Measurements from ENCODE around the gene SBF2.
A peak's percentile ranks its signal among the peaks of the same experiment; 100 is the strongest.

DNA sequence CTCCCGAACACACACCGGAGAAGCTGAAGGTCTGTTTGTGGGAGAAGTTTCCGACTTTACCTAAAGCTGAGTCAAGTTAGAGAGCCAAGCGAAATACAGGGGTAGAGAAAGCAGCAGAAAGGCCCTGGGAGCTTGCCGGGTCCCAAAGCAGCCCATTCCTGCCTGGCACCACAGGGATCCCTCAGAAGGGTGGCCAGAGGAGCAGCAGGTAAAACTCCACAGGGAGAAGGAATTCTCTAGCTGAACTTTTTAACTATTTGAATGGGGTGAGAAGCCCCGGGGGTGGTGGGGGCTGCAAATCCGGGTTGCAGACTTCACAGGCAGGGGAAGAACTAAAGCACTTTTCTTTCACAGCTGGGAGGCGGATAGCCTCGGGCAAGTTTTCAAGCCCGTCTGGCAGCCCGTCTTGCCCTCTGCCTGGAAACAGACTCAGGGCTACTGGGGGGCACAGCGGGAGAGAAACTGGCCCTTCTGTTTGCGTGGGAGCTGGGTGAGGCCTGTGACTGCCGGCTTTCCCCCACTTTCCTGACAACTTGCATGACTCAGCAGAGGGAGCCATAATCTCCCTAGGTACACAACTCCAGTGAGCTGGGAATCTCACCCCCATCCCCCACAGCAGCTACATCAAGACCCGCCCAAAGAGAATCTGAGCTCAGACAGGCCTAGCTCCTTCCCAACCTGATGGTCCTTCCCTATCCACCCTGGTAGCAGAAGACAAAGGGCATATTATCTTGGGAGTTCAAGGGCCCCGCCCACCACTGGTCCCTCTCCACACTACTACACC, 311.0 kb downstream of the SBF2 start:
- TF ChIP-seq HIVEP1 (CRISPR knock-in tag; IDR thresholded peaks at IDR 0.05), result no peak
- TF ChIP-seq, protein P1, sequence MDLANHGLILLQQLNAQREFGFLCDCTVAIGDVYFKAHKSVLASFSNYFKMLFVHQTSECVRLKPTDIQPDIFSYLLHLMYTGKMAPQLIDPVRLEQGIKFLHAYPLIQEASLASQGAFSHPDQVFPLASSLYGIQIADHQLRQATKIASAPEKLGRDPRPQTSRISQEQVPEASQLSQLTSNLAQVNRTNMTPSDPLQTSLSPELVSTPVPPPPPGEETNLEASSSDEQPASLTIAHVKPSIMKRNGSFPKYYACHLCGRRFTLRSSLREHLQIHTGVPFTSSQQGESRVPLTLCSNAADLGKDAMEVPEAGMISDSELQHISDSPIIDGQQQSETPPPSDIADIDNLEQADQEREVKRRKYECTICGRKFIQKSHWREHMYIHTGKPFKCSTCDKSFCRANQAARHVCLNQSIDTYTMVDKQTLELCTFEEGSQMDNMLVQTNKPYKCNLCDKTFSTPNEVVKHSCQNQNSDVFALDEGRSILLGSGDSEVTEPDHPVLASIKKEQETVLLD (IDR thresholded peaks at IDR 0.05), result no peak
- TF ChIP-seq, protein P2, sequence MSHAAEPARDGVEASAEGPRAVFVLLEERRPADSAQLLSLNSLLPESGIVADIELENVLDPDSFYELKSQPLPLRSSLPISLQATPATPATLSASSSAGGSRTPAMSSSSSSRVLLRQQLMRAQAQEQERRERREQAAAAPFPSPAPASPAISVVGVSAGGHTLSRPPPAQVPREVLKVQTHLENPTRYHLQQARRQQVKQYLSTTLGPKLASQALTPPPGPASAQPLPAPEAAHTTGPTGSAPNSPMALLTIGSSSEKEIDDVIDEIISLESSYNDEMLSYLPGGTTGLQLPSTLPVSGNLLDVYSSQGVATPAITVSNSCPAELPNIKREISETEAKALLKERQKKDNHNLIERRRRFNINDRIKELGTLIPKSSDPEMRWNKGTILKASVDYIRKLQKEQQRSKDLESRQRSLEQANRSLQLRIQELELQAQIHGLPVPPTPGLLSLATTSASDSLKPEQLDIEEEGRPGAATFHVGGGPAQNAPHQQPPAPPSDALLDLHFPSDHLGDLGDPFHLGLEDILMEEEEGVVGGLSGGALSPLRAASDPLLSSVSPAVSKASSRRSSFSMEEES (CRISPR knock-in tag; IDR thresholded peaks at IDR 0.05), result no peak
- no peak for TF ChIP-seq KAT7 (CRISPR knock-in tag; IDR thresholded peaks at IDR 0.05; ENCODE audit: borderline replicate concordance)
- TF ChIP-seq BRCA1 (IDR thresholded peaks at IDR 0.05), result no peak
- no peak for TF ChIP-seq BRCA1 (CRISPR knock-in tag; IDR thresholded peaks at IDR 0.05)
- no peak for TF ChIP-seq RFX5 (IDR thresholded peaks at IDR 0.05; ENCODE audit: low read depth, low read length)
- TF ChIP-seq, protein P3, sequence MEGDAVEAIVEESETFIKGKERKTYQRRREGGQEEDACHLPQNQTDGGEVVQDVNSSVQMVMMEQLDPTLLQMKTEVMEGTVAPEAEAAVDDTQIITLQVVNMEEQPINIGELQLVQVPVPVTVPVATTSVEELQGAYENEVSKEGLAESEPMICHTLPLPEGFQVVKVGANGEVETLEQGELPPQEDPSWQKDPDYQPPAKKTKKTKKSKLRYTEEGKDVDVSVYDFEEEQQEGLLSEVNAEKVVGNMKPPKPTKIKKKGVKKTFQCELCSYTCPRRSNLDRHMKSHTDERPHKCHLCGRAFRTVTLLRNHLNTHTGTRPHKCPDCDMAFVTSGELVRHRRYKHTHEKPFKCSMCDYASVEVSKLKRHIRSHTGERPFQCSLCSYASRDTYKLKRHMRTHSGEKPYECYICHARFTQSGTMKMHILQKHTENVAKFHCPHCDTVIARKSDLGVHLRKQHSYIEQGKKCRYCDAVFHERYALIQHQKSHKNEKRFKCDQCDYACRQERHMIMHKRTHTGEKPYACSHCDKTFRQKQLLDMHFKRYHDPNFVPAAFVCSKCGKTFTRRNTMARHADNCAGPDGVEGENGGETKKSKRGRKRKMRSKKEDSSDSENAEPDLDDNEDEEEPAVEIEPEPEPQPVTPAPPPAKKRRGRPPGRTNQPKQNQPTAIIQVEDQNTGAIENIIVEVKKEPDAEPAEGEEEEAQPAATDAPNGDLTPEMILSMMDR (IDR thresholded peaks at IDR 0.05 in 2 of 3, conservative IDR thresholded peaks at IDR 0.05 in 1 of 3; ENCODE audit: insufficient read depth in 2 of 3, low read depth in 1 of 3, low read length in 3 of 3), result no peak
- TF ChIP-seq JUND (IDR thresholded peaks at IDR 0.05; ENCODE audit: borderline replicate concordance, low read depth, low read length), result peak; percentile 39; the same call in 1 of the 2 replicates
- no peak; the same call in 2 of the 3 replicates for TF ChIP-seq JUND (tag; IDR thresholded peaks at IDR 0.05; ENCODE audit: borderline replicate concordance, low read depth, low read length)
